ENCODE measurements around the gene SPECC1. TPM values are rescaled to one million over a fixed set of nuclear protein-coding genes. Genes with fewer than 3 reads are reported as not detected.

The SPECC1 gene
- total RNA-seq, 4 donors from 2014 or later = 9.8 to 24.2 (median 11.7) TPM

DNA sequence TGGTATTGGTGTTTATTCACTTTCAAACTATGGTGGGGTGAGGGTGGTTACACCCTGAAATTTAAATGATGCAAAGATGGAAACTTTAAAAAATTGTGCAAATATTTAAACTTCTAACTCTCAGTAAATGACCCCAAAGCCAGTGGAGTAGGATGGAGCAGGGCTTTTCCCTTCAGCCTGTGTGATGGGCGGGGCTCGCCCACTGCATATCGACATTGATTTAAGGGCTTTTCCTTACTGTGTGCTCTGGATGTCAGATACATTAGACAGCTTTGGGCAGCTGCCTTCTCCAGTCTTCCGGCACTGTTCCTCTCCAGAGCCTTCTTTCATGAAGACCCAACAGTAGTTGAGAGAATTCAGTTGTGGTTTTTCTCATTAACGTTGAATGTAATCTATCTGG lies 99.9 kb downstream of the SPECC1 start:
- intact Hi-C loops (cut with DNase I; ENCODE audit: low total_unique reads) = no loop called here
- no peak for TF ChIP-seq POLR2A (IDR thresholded peaks at IDR 0.05)
- TF ChIP-seq CTCF (IDR thresholded peaks at IDR 0.05) = no peak
- no peak overlapping the region for H3K4me3 ChIP-seq (ENCODE audit: low read depth, poor library complexity, severe bottlenecking)
- no peak for DNase-seq (ENCODE audit: low spot score in 2 of 2)
- WGBS, 2 donors = 90 to 93% methylated on average over 5 of the region's 5 CpGs

DNA sequence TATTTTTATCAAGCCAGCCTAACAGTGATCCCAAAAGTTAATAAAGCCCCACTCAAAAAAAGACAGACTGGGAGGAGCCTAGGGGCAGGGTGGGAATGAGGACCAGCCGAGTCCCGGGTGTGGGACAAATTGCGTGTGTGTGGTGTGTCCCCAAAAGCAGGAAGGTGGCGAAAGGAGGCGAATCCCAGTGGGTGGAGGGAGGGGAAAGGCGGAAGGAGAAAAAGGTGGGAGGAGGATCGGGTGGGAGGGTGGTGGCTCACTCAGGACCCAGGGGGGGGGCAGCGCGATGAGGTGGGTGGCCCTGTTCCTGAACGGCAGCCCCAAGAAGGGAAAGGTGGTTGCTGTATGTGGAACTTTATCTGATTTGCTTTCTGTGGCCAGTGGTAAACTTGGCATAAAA lies 102.4 kb downstream of the SPECC1 start:
- no peak for DNase-seq (ENCODE audit: low spot score in 2 of 2)
- 68 to 81% methylated on average over 10 of the region's 10 CpGs for WGBS, 2 donors
- no peak for TF ChIP-seq POLR2A (IDR thresholded peaks at IDR 0.05)
- TF ChIP-seq CTCF (IDR thresholded peaks at IDR 0.05) = no peak
- H3K4me3 ChIP-seq (ENCODE audit: low read depth, poor library complexity, severe bottlenecking) = no peak overlapping the region
- intact Hi-C loops (cut with DNase I; ENCODE audit: low total_unique reads) = loop anchor here (5.0 kb wide), 1 partner anchor 114 kb away; no protein-coding TSS in a partner anchor

- WGBS, 2 donors = 90 to 100% methylated on average over 2 of the region's 2 CpGs
- DNase-seq (ENCODE audit: low spot score in 2 of 2) = no peak
- no peak overlapping the region for H3K4me3 ChIP-seq (ENCODE audit: low read depth, poor library complexity, severe bottlenecking)
- TF ChIP-seq POLR2A (IDR thresholded peaks at IDR 0.05) (no peak), CTCF (IDR thresholded peaks at IDR 0.05) (no peak)
- intact Hi-C loops (cut with DNase I; ENCODE audit: low total_unique reads) = loop anchor here (5.0 kb wide), 1 partner anchor 117 kb away; no protein-coding TSS in a partner anchor
These were observed 105.3 kb downstream of the SPECC1 start for GRCh38 chr17:20114466-20114865.

DNA sequence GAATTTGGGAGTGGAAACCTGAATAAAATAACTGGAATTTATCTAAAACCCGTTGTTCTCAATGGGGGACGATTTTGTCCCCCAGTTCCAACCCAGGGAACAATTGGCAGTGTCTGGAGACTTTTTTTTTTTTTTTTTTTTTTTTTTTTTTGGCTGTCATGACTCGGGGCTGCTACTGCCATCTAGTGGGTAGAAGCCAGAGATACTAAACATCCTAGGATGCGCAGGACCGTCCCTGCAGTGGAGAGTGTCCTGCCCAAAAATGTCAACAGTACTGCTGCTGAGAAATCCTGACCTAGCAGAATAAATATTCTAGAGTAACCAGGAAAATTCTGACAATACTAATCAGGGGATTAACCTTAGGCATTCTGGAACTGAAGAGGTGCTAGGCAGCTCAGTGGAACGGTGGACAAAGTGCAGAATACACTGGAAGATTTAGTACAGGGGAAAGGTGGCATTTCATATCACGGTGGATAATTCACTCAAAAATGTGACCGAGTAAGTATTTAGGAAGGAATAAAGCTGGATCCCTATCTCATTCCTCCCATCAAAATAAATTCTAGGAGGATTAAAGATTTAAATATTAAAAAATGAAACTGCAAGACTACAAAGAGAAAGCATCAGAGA lies 107.6 kb downstream of the SPECC1 start:
- intact Hi-C loops (cut with DNase I; ENCODE audit: low total_unique reads) = no loop called here
- WGBS, 2 donors = 18% methylated on average over 8 of the region's 8 CpGs
- H3K4me3 ChIP-seq (ENCODE audit: low read depth, poor library complexity, severe bottlenecking) = no peak overlapping the region
- DNase-seq (ENCODE audit: low spot score in 2 of 2) = no peak
- TF ChIP-seq CTCF (IDR thresholded peaks at IDR 0.05) (peak in 1 of 3 donors; percentile 29), POLR2A (IDR thresholded peaks at IDR 0.05) (no peak)

DNA sequence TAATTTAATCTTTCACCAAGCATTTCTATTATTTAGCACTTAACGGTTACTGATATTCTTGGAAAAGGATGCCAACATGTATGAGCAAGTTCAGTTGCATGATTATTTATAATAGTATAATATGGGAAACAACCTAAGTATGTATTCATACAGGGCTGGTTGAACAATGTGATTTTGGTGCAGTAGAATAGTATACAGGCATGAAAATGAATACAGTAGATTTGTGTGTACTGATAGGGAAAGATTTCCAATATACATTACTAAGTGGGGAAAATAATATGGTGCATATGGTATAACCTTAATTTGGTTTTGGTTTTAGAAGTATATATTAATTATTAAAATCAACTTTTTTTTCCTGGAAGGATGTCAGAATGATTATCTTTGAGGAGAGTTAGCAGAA lies 109.1 kb downstream of the SPECC1 start:
- DNase-seq (ENCODE audit: low spot score in 2 of 2) = no peak
- intact Hi-C loops (cut with DNase I; ENCODE audit: low total_unique reads) = no loop called here
- TF ChIP-seq CTCF (IDR thresholded peaks at IDR 0.05) (no peak), POLR2A (IDR thresholded peaks at IDR 0.05) (no peak)
- H3K4me3 ChIP-seq (ENCODE audit: low read depth, poor library complexity, severe bottlenecking) = no peak overlapping the region
- WGBS, 2 donors = 70 to 88% methylated on average over 1 of the region's 1 CpG

DNA sequence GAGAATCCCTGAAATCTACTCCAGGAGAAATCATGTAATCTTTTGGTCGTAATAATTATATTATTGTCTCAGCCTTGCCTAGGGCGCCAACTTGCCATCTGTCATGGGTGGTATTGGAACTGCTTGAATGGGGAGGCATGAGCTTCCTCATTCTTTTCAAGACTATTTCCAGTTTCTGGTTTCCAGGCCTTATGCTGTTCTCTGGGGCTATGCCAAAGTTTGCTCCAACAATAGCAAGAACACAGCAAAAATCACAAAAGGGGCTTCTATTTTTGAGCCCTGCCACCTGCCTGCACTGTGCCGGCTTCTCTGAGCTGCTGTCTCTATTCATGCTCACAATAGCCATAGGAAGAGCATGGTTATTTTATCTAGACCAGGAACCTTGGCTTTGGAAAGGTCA lies 111.7 kb downstream of the SPECC1 start:
- TF ChIP-seq CTCF (IDR thresholded peaks at IDR 0.05) (no peak), POLR2A (IDR thresholded peaks at IDR 0.05) (no peak)
- WGBS, 2 donors = 41 to 52% methylated on average over 3 of the region's 3 CpGs
- no peak overlapping the region for H3K4me3 ChIP-seq (ENCODE audit: low read depth, poor library complexity, severe bottlenecking)
- intact Hi-C loops (cut with DNase I; ENCODE audit: low total_unique reads) = loop anchor here (10.0 kb wide), 1 partner anchor 194 kb away; no protein-coding TSS in a partner anchor
- no peak for DNase-seq (ENCODE audit: low spot score in 2 of 2)

Data from lower leg skin (tissue), 4 donors.